Upper lobe of left lung (tissue), 6 donors: ENCODE results near the gene UBN1. TPM values are rescaled to one million over a fixed set of nuclear protein-coding genes. Genes with fewer than 3 reads are reported as not detected.

Experiments
- ATAC-seq, 2 donors: fragments of 200-7000 bp; cut with Tn5 transposase; one replicate each; pipeline ENCODE4 v1.9.1; 2022; ENCODE audit warnings: mild to moderate bottlenecking in 2 of 2, moderate library complexity in 2 of 2; ENCODE audit not compliant: low FRiP score in 2 of 2
- DNase-seq, 2 donors: peaks; one replicate each; pipeline ENCODE4 v3.0.0-alpha.2; 2019 to 2020
- H3K27ac ChIP-seq, 4 donors: fragments of 200-600 bp; sonication (generic); one replicate each; pipeline ENCODE4 v1.5.1; 2016 to 2019
- H3K27me3 ChIP-seq, 4 donors: fragments of 200-600 bp; sonication (generic); one replicate each; pipeline ENCODE4 v1.5.1; 2017 to 2019
- H3K36me3 ChIP-seq, 4 donors: fragments of 200-600 bp; sonication (generic); one replicate each; pipeline ENCODE4 v1.5.1; 2016 to 2019
- H3K4me1 ChIP-seq, 4 donors: fragments of 200-600 bp; sonication (generic); one replicate each; pipeline ENCODE4 v1.5.1; 2018 to 2019
- H3K4me3 ChIP-seq, 4 donors: fragments of 200-600 bp; sonication (generic); one replicate each; pipeline ENCODE4 v1.5.1; 2017 to 2019; ENCODE audit warnings: mild to moderate bottlenecking in 2 of 4, moderate library complexity in 1 of 4
- H3K9me3 ChIP-seq, 4 donors: fragments of 200-600 bp; sonication (generic); one replicate each; pipeline ENCODE4 v1.5.1; 2018 to 2019
- EP300 ChIP-seq, 4 donors: sonication (generic); formaldehyde crosslinking; IDR thresholded peaks; one replicate each; pipeline ENCODE4 v1.5.1; 2017; ENCODE audit warnings: antibody characterized with exemption in 4 of 4, control low read depth in 2 of 4
- POLR2A ChIP-seq, 4 donors: fragments of 450-650 bp; IDR thresholded peaks; one replicate each; pipeline ENCODE4 v1.5.1; 2016 to 2017; ENCODE audit warnings: antibody characterized with exemption in 4 of 4, mild to moderate bottlenecking in 2 of 4
- POLR2AphosphoS5 ChIP-seq, 2 donors: sonication (generic); formaldehyde crosslinking; IDR thresholded peaks; one replicate each; pipeline ENCODE4 v1.5.1; 2017; ENCODE audit warnings: antibody characterized with exemption in 2 of 2
- WGBS, 2 donors: methylation state at CpG; one replicate each; pipeline ENCODE4 v1.1.5; 2017 to 2018; 5-methylcytosine and 5-hydroxymethylcytosine counted together
- total RNA-seq, 6 donors: library from RNA; depleted of rRNA in 4 of 6; stranded (reverse); fragments of >200 nt in 4 of 6; gene quantifications; one replicate each; pipeline versions ENCODE4 v1.1.0 to v1.2.1, GENCODE V29; 2016 to 2021
- TF ChIP-seq, protein P1 (sequence below), 6 experiments: fragments of 450-650 bp in 4 of 6; fragments of 200-600 bp in 2 of 6; sonication (generic) in 2 of 6; IDR thresholded peaks; one replicate each; pipeline ENCODE4 v1.5.1; 2016 to 2019; ENCODE audit warnings: antibody characterized with exemption in 6 of 6
- donor health status: DM: no; HTN: no; CAD: no; lungs with moderate emphysema.
- donor health status: DM: no; HTN: yes; CAD: no; lungs with severe emphysema.

Gene UBN1
- total RNA-seq, 6 donors from 2014 or later: 35.7 to 49.2 (median 38.8) TPM

DNA sequence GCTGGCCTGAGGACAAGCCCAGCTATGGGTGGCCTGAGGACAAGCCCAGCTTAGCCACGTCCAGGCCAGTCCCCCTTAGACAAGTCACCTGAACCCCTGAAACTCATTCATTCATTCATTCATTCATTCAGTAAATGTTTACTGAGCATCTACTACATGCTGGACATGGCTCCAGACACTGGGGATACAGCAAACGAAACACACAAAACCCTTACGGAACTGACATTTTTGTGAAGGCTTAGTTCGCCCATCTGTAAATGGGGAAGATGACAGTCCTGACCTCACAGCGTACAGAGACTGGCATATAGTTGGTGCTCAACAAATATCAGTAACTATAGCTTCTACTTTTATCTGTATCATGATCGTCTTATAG, 52.2 kb downstream of the UBN1 start:
- ATAC-seq (no peak), DNase-seq (no peak)
- Histone ChIP-seq H3K4me1 (peaks cover 0 to 6% (median 0%) of the 10 kb centered on the region in 4 donors), H3K27me3 (no peaks in the 10 kb centered on the region), H3K4me3 (no peak overlapping the region), H3K36me3 (peaks cover 5 to 58% (median 28%) of the 10 kb centered on the region in 4 donors), H3K27ac (no peak overlapping the region), H3K9me3 (no peaks in the 10 kb centered on the region)
- TF ChIP-seq, protein P1, sequence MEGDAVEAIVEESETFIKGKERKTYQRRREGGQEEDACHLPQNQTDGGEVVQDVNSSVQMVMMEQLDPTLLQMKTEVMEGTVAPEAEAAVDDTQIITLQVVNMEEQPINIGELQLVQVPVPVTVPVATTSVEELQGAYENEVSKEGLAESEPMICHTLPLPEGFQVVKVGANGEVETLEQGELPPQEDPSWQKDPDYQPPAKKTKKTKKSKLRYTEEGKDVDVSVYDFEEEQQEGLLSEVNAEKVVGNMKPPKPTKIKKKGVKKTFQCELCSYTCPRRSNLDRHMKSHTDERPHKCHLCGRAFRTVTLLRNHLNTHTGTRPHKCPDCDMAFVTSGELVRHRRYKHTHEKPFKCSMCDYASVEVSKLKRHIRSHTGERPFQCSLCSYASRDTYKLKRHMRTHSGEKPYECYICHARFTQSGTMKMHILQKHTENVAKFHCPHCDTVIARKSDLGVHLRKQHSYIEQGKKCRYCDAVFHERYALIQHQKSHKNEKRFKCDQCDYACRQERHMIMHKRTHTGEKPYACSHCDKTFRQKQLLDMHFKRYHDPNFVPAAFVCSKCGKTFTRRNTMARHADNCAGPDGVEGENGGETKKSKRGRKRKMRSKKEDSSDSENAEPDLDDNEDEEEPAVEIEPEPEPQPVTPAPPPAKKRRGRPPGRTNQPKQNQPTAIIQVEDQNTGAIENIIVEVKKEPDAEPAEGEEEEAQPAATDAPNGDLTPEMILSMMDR (IDR thresholded peaks at IDR 0.05): no peak
- no peak for TF ChIP-seq POLR2AphosphoS5 (IDR thresholded peaks at IDR 0.05)
- no peak for TF ChIP-seq EP300 (IDR thresholded peaks at IDR 0.05)
- no peak for TF ChIP-seq POLR2A (IDR thresholded peaks at IDR 0.05)
- 77 to 84% methylated on average over 6 of the region's 6 CpGs for WGBS, 2 donors

DNA sequence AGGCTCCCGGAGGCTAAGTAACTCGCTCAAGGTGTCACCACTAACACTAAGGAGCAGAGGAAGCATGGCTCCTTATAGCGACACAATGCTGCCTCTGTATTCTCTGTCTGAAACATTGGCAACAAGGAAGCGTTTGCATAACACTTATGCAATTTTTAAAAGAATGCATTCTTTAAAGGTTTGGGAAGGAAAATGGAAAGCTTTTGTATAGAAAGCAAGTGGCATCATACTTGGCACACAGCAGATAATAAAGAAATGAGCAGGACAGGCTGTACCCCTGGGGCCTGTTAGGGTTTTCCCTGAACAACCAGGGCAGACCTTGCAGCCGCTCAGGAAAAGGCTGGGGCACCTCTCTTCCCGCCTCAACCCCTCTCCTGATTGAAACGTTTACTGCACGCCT, 52.8 kb downstream of the UBN1 start:
- H3K27ac ChIP-seq: no peak overlapping the region
- no peak for DNase-seq

DNA sequence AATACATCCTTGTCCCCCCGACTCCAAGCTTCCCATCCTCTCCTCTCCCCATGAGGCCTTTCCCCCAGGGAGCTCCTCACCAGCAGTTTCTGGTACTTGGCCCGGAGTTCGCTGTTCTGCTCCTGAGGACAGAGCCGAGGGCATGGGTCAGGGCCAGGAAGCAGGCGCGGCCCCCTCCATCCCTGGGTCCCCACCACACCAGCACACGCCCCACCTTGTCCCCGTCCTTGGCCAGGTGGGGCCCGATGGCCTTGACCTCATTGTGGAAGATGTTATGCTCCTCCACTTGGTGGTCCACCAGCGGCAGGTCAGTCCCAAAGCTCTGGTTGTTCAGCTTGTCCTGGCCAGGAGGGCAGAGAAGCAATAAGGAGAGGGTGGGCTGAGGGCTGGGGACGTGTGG, 53.5 kb downstream of the UBN1 start:
- ATAC-seq: no peak
- H3K27me3 ChIP-seq: no peaks in the 10 kb centered on the region

More for the DNA sequence above, 52.8 kb downstream of the UBN1 start:
- Histone ChIP-seq H3K9me3 (no peaks in the 10 kb centered on the region), H3K4me3 (no peak overlapping the region), H3K27me3 (no peaks in the 10 kb centered on the region), H3K4me1 (peaks cover 0 to 7% (median 0%) of the 10 kb centered on the region in 4 donors), H3K36me3 (peaks cover 5 to 52% (median 23%) of the 10 kb centered on the region in 4 donors)
- TF ChIP-seq EP300 (IDR thresholded peaks at IDR 0.05) (no peak), POLR2AphosphoS5 (IDR thresholded peaks at IDR 0.05) (no peak), POLR2A (IDR thresholded peaks at IDR 0.05) (no peak)
- TF ChIP-seq, protein P1 (IDR thresholded peaks at IDR 0.05): no peak
- 42 to 61% methylated on average over 8 of the region's 8 CpGs for WGBS, 2 donors
- ATAC-seq: no peak

DNA sequence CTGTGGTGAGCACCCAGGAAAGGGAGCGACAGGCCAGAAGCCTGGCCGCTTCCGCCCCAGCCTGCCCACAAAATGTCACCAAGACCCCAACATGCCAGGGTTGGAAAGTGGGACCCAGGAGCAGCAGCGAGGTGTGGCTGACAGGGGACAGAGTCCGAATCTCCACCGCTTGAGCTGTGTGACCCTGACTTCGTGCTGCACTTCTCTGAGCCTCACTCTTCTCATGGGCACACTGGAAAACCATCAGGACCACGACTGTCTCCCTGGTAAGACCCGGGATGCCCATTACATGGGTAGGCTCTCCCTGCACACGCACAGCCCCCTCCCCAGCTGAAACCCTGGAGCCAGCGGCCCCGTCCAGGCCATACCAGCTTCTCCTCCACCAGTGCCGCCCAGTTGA, 54.8 kb downstream of the UBN1 start:
- peaks cover 5 to 38% (median 20%) of the 10 kb centered on the region in 4 donors for H3K36me3 ChIP-seq
- H3K27me3 ChIP-seq: no peaks in the 10 kb centered on the region
- H3K4me1 ChIP-seq: peaks cover 0 to 7% (median 0%) of the 10 kb centered on the region in 4 donors
- H3K27ac ChIP-seq: no peak overlapping the region
- no peak overlapping the region for H3K4me3 ChIP-seq
- TF ChIP-seq EP300 (IDR thresholded peaks at IDR 0.05) (no peak), POLR2AphosphoS5 (IDR thresholded peaks at IDR 0.05) (no peak), POLR2A (IDR thresholded peaks at IDR 0.05) (no peak)
- TF ChIP-seq, protein P1 (IDR thresholded peaks at IDR 0.05): no peak
- 78 to 89% methylated on average over 10 to 13 of the region's 13 CpGs for WGBS, 2 donors
- DNase-seq: no peak
- no peaks in the 10 kb centered on the region for H3K9me3 ChIP-seq
- no peak for ATAC-seq

More for the DNA sequence above, 53.5 kb downstream of the UBN1 start:
- Histone ChIP-seq H3K4me1 (peaks cover 0 to 7% (median 0%) of the 10 kb centered on the region in 4 donors), H3K27ac (no peak overlapping the region), H3K4me3 (no peak overlapping the region), H3K9me3 (no peaks in the 10 kb centered on the region), H3K36me3 (peaks cover 5 to 45% (median 20%) of the 10 kb centered on the region in 4 donors)
- DNase-seq: no peak
- TF ChIP-seq POLR2AphosphoS5 (IDR thresholded peaks at IDR 0.05) (no peak), POLR2A (IDR thresholded peaks at IDR 0.05) (no peak), EP300 (IDR thresholded peaks at IDR 0.05) (no peak)
- TF ChIP-seq, protein P1 (IDR thresholded peaks at IDR 0.05): no peak
- WGBS, 2 donors: 89 to 92% methylated on average over 10 to 11 of the region's 11 CpGs
